ENCODE measurements around the gene CANT1.
"Not testable (repeated sequence)": the region's sequence is repeated elsewhere in the genome, so short reads cannot be mapped to it uniquely, and the experiment has no call there.

CANT1 gene

GRCh38 chr17:79027274-79027924 lies 17.8 kb upstream of the CANT1 start:
- DNase-seq, result no peak

GRCh38 chr17:79026376-79027273 lies 17.1 kb upstream of the CANT1 start:
- no peak for DNase-seq

GRCh38 chr17:79024901-79025737 lies 15.6 kb upstream of the CANT1 start:
- DNase-seq, result no peak

GRCh38 chr17:79023886-79024771 lies 14.6 kb upstream of the CANT1 start, which contains the start of gene C1QTNF1:
C1QTNF1 (plus strand) TSS chr17:79024169; CDS start chr17:79043969, 19,800 bp downstream.
- peak in 1 of 2 donors; percentile 20 for DNase-seq

- DNase-seq, result no peak
Observed at GRCh38 chr17:79023180-79023705, 13.7 kb upstream of the CANT1 start.

- no peak for DNase-seq
Observed at GRCh38 chr17:79022507-79022991, 13.0 kb upstream of the CANT1 start.

GRCh38 chr17:79021929-79022328 lies 12.4 kb upstream of the CANT1 start:
- not testable (repeated sequence) for DNase-seq

GRCh38 chr17:79020631-79021301 lies 11.2 kb upstream of the CANT1 start:
- no peak for DNase-seq

- peak; percentile 42 to 48 for DNase-seq
Observed at GRCh38 chr17:79019632-79020584, 10.3 kb upstream of the CANT1 start.

- no peak for DNase-seq
Observed at GRCh38 chr17:79019261-79019631, 9.7 kb upstream of the CANT1 start.

GRCh38 chr17:79018370-79018695 lies 8.8 kb upstream of the CANT1 start:
- DNase-seq, result no peak

GRCh38 chr17:79017546-79018369 lies 8.2 kb upstream of the CANT1 start:
- DNase-seq, result no peak

GRCh38 chr17:79014158-79014758 lies 4.7 kb upstream of the CANT1 start:
- DNase-seq, result no peak

GRCh38 chr17:79012563-79013134 lies 3.1 kb upstream of the CANT1 start:
- DNase-seq, result no peak

GRCh38 chr17:79011451-79012147 lies 2.0 kb upstream of the CANT1 start:
- no peak for DNase-seq

GRCh38 chr17:79010304-79010646 lies 711 bp upstream of the CANT1 start:
- DNase-seq, result no peak

- no peak for DNase-seq
Observed at GRCh38 chr17:79008666-79009387, 737 bp downstream of the CANT1 start.

Measured in CD4-positive, alpha-beta T cell treated with Interleukin-1 beta for 1 hour (primary cell).